HG03521 (cell line): ENCODE data around the gene FCHSD2.
"Not testable (repeated sequence)": the region's sequence is repeated elsewhere in the genome, so short reads cannot be mapped to it uniquely, and the experiment has no call there.

Source experiments
- ATAC-seq: cut with Tn5 transposase; IDR thresholded peaks from one replicate; pipeline ENCODE4 v1.9.1; 2021; ENCODE audit warnings: mild to moderate bottlenecking, moderate library complexity; ENCODE audit not compliant: unreplicated experiment

Gene FCHSD2

DNA sequence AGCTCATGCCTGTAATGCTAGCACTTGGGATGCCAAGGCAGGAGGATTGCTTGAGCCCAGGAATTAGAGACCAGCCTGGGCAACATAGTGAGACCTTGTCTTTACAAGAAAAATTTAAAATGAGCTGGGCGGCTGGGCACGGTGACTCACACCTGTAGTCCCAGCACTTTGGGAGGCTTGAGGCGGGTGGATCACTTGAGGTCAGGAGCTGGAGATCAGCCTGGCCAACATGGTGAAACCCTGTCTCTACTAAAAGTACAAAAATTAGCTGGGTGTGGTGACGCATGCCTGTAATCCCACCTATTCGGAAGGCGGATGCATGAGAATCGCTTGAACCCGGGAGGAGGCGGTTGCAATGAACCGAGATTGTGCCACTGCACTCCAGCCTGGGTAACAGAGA is 330.4 kb downstream of the FCHSD2 start:
- ATAC-seq, result not testable (repeated sequence)

DNA sequence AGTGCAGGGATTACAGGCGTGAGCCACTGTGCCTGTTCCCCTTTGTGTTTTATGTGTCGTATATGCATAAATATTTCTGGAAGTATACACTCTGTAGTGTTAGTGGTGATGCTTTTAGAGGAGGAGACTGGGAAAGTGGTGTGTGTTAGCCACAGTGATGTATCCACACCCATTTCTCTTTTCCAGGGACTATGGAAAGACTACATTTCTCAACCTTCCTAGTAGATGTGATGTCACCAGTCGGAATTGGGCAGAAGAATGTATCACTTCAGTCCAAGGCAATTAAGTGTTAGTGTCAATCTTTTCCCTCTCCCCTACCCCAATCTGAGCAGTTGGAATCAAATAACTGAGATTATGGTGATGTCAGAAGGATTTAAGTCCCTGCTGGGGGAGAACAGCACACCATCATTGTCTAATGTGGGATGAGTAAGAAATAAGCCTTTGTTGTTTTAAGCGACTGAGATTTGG is 333.8 kb downstream of the FCHSD2 start:
- ATAC-seq, result no peak

GRCh38 chr11:72807792-72808191 is 334.3 kb downstream of the FCHSD2 start:
- ATAC-seq, result no peak

DNA sequence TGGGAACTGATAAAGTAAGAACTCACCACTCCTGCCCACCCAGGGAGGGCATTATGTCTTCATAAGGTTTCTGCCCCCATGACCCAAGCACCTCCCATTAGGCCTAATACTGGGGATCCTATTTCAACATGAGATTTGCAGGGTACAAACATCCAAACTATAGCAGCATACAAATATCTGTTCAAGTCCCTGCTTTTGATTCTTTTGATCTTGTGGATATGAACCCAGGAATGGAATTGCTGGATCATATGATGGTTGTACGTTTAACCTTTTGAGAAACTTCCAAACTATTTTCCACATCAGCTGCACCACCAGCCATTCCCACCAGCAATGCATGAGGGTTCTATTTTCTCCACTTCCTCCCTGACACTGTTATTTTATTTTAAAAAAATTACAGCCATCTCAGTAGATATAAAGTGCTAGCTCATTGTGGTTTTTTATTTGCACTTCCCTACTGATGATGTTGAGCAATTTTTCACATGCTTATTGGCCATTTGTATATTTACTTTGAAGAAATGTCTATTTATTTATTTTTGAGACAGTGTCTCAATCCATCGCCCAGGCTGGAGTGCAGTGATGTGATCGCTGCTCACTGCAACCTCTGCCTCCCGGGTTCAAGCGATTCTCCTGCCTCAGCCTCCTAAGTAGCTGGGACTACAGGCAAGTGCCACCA is 335.0 kb downstream of the FCHSD2 start:
- no peak for ATAC-seq

DNA sequence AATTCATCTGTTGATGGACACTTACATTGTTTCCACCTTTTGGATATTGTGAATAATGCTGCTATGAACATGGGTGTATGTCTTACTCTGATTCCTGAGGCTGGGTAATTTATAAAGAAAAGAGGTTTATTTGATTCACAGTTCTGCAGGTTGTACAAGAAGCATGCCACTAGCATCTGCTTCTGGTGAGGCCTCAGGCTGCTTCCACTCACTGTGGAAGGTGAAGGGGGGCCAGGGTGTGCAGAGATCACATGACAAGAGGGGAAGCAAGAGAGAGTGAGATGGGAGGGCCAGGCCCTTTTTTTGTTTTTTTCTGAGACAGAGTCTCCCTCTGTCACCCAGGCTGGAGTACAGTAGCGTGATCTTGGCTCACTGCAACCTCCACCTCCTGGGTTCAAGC is 335.7 kb downstream of the FCHSD2 start:
- ATAC-seq, result not testable (repeated sequence)

- ATAC-seq, result no peak
These were observed 336.9 kb downstream of the FCHSD2 start for GRCh38 chr11:72805216-72805615.

GRCh38 chr11:72802822-72803221 is 339.3 kb downstream of the FCHSD2 start:
- no peak for ATAC-seq

GRCh38 chr11:72799441-72799840 is 342.7 kb downstream of the FCHSD2 start:
- ATAC-seq, result no peak

GRCh38 chr11:72798361-72798760 is 343.8 kb downstream of the FCHSD2 start:
- no peak for ATAC-seq

GRCh38 chr11:72793425-72794367 is 348.4 kb downstream of the FCHSD2 start, which contains the start of gene STARD10:
Gene STARD10 (minus strand): TSS chr11:72794047. CDS start chr11:72781181, 12,866 bp downstream.
- peak; percentile 94 for ATAC-seq

DNA sequence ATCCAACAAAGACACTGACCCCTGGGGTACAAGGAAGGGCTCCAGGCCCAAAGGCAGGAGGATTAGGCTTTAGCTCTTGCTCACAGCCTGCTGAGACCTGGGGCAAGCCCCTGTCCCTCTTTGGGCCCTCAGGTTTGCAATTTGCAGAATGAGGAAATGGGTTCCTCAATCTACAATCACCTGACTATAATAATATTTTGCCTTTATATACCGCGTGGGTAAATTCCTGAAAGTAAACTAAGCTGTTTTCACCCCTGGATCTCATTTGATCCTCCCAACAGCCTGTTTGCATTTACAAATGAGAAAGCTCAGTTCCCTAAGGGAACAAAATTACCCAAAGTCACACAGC is 349.1 kb downstream of the FCHSD2 start:
- ATAC-seq, result no peak

DNA sequence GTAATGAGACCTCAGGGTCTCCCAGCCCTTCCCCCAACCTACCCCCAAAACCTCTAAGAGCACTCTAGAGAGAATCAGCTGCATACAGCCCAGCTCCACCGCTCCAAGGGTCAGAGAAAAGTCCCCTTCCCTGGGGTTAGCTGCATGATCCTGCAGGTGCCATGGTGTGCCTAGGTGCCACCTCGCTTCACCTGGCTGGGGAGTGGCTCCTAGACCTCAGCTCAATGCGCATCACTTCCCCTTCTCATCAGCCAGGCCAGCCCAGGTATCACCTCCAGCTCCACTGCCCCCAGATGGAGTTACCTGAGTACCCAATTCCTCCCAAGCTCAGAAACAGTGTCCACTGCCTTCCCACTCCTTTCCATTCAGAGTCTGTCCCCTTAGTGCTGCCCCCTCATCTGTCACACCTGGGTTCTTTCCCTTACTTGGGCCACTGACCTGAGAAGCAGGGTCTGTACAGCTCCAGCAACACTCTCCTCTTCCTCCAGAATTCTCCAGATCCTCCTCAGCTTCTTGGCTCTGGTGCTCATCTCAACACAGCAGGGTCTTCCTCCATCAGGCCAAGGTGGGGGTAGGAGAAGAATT is 349.6 kb downstream of the FCHSD2 start:
- ATAC-seq, result no peak

DNA sequence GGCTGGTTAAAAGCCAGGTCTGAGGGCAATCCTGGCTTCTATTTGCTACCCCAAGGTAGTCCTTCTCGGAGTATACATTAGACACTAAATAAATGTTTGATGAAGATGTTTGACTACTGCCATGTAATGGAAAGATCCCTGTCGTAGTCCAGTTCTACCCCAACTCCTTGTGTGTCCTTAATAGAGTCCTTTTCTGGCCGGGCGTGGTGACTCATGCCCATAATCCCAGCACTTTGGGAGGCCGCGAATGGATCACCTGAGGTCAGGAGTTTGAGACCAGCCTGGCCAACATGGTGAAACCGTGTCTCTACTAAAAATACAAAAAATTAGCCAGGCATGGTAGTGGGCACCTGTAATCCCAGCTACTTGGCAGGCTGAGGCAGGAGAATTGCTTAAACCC is 350.9 kb downstream of the FCHSD2 start:
- not testable (repeated sequence) for ATAC-seq

- ATAC-seq, result no peak
These were observed 352.5 kb downstream of the FCHSD2 start for GRCh38 chr11:72789493-72790131.

GRCh38 chr11:72788241-72788640 is 353.9 kb downstream of the FCHSD2 start:
- ATAC-seq, result no peak

DNA sequence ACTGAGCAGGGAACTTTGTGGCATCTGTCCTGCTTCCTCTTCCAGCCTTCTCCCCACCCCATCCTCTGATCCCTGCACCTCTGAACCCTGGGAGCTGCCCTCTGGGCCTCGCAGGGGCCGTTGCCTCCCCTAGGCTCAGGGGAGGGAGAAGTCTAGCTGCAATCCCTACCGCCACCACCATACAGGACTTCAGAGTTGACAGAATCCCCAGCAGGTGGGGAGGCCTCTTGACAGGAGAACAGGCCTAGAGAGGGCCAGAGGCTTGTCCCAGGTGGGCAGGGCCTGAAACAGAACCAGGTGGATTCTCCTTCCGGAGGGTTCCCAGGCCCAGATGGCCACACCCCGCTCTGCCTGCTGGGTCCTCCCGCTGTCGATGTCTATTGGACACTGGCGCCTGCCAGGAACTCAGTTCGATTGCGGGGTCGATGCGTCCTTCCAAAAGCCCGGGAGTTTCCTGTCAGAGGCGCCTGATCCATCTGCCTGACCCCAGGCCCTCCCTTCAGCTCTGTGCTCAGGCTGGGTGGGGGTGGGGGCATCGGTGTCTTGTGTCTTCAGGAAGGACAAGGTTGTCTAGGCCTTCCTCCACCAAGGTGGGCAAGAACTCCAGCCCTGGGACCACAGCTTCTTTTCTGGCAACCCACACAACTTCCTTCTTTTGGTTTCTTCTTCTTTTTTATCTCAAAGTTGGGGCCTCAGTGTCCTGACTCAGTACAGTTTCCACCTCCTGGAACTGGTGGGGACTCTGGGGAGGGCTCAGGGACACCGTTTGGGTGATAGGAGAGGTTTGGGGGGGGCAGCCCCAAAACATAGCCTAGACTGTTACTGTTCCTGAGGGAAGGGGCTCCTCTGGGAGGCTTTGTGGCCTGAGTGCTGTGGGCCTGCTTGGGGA is 354.7 kb downstream of the FCHSD2 start:
- ATAC-seq, result peak; percentile 75
